Parathyroid adenoma (tissue), 2 donors: Measurements from ENCODE around the gene RBM22.

Experiments used
- H2AFZ ChIP-seq: fragments of 300-600 bp; sonication (generic); one replicate; pipeline ENCODE4 v1.7.0; 2017; ENCODE audit warnings: antibody characterized with exemption, mild to moderate bottlenecking
- H3K27ac ChIP-seq: fragments of 300-600 bp; sonication (generic); one replicate; pipeline ENCODE4 v1.7.0; 2017
- H3K27me3 ChIP-seq: fragments of 300-600 bp; sonication (generic); one replicate; pipeline ENCODE4 v1.7.0; 2017; ENCODE audit warnings: low read length; ENCODE audit not compliant: control insufficient read depth, insufficient read depth
- H3K36me3 ChIP-seq: fragments of 300-600 bp; sonication (generic); one replicate; pipeline ENCODE4 v1.7.0; 2017; ENCODE audit warnings: low read length; ENCODE audit not compliant: control insufficient read depth, insufficient read depth
- H3K4me1 ChIP-seq: fragments of 300-600 bp; sonication (generic); one replicate; pipeline ENCODE4 v1.7.0; 2017; ENCODE audit warnings: control low read depth
- H3K4me2 ChIP-seq: fragments of 300-600 bp; sonication (generic); one replicate; pipeline ENCODE4 v1.7.0; 2017; ENCODE audit warnings: low read length
- H3K4me3 ChIP-seq: fragments of 300-600 bp; sonication (generic); one replicate; pipeline ENCODE4 v1.7.0; 2017; ENCODE audit warnings: low read depth, low read length
- H3K79me2 ChIP-seq: fragments of 300-600 bp; sonication (generic); one replicate; pipeline ENCODE4 v1.7.0; 2017; ENCODE audit warnings: control low read depth
- H3K9ac ChIP-seq: fragments of 300-600 bp; sonication (generic); one replicate; pipeline ENCODE4 v1.7.0; 2017; ENCODE audit warnings: mild to moderate bottlenecking
- H3K9me3 ChIP-seq: fragments of 300-600 bp; sonication (generic); one replicate; pipeline ENCODE4 v1.7.0; 2017; ENCODE audit warnings: low read length; ENCODE audit not compliant: control insufficient read depth
- TF ChIP-seq, protein P1 (sequence below): fragments of 300-600 bp; sonication (generic); IDR thresholded peaks from one replicate; pipeline ENCODE4 v1.7.0; 2017; ENCODE audit warnings: antibody characterized with exemption, mild to moderate bottlenecking
- donor health status: primary hyperparathyroidism.

RBM22 gene

DNA sequence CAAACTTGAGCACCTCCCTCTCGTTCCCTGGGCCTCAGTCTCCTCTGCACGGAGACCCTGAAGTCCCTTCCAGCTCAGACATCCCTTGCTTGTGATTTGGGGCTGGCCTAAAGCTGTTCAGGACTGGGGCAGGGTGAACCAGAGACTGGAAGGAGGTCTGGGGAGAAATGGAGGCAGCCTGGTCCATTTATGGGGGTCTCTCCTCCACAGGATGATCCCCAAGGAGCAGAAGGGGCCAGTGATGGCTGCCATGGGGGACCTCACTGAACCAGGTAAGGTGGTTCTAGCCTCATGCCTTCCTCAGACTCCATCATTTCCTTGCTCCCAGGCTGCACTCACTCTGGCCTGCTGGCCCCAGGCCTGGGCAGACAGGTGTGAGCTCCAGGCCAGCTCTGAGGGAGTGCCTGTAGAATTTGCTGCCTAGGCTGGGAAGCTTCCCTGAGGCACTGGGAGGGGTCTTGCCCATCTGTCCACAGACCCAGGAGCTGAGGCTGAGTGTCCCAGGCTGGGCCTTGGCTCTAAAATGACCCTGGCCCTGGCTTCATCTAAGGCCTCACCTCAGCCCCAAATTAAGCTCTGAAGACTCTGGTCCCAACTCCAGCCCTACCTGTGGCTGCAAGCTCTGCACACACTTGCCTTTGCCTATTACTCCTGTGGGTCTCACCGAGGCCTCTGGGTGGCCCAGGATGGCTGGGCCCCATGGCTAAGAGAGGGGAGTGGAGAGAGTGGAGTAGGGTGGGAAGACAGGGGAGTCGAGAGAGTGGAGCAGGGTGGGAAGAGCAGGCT is 37.9 kb downstream of the RBM22 start:
- H3K4me2 ChIP-seq: no peak overlapping the region
- TF ChIP-seq, protein P1, sequence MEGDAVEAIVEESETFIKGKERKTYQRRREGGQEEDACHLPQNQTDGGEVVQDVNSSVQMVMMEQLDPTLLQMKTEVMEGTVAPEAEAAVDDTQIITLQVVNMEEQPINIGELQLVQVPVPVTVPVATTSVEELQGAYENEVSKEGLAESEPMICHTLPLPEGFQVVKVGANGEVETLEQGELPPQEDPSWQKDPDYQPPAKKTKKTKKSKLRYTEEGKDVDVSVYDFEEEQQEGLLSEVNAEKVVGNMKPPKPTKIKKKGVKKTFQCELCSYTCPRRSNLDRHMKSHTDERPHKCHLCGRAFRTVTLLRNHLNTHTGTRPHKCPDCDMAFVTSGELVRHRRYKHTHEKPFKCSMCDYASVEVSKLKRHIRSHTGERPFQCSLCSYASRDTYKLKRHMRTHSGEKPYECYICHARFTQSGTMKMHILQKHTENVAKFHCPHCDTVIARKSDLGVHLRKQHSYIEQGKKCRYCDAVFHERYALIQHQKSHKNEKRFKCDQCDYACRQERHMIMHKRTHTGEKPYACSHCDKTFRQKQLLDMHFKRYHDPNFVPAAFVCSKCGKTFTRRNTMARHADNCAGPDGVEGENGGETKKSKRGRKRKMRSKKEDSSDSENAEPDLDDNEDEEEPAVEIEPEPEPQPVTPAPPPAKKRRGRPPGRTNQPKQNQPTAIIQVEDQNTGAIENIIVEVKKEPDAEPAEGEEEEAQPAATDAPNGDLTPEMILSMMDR: no peak
- H3K4me3 ChIP-seq: no peak overlapping the region
- H3K36me3 ChIP-seq: no peaks in the 10 kb centered on the region
- H3K27ac ChIP-seq: no peak overlapping the region
- no peaks in the 10 kb centered on the region for H3K9me3 ChIP-seq
- H3K4me1 ChIP-seq: peaks cover 4% of the 10 kb centered on the region
- H3K9ac ChIP-seq: no peak overlapping the region
- H3K27me3 ChIP-seq: no peaks in the 10 kb centered on the region
- no peaks in the 10 kb centered on the region for H3K79me2 ChIP-seq
- no peak overlapping the region for H2AFZ ChIP-seq

DNA sequence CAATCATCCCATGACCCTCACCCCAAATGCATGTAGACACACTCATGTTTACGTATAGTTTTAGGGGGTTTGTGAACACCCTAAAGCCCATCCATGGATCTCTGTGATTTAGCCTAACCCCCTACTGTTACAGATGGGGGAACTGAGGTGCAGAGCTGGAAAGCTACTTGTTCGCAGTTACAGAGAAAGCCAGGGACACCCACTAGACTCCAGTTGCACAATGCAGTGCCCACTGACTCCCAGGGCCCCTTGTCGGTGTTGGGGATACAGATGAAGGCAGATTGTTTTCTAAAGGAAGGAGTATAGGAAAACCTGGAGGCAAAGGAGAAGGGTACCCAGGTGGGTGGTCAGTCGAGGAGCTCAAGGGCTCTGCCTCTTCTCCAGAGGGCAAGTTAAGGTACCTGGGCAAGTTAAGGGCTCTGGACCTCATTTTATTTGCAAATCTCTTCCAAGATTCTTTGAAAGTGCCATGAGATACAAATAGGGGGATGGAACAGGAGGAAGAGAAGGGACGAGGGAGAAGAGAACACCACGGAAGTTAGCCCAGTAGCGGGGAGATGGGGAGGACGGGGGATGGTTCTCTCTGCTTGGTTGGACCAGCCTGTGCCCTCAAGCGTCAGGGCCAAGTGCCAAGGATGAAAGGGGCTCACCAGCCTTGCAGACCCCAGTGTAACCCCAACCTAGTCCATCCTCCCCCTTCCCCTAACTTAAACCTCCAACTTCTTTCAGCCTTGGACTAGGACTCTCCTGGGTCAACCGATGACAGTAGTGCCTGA is 38.9 kb downstream of the RBM22 start:
- Histone ChIP-seq H3K4me3 (no peak overlapping the region), H3K9me3 (no peaks in the 10 kb centered on the region), H3K4me1 (peaks cover 13% of the 10 kb centered on the region), H3K79me2 (no peaks in the 10 kb centered on the region), H3K9ac (no peak overlapping the region), H3K36me3 (no peaks in the 10 kb centered on the region), H3K27me3 (no peaks in the 10 kb centered on the region), H3K27ac (no peak overlapping the region), H3K4me2 (no peak overlapping the region), H2AFZ (no peak overlapping the region)
- TF ChIP-seq, protein P1: no peak

DNA sequence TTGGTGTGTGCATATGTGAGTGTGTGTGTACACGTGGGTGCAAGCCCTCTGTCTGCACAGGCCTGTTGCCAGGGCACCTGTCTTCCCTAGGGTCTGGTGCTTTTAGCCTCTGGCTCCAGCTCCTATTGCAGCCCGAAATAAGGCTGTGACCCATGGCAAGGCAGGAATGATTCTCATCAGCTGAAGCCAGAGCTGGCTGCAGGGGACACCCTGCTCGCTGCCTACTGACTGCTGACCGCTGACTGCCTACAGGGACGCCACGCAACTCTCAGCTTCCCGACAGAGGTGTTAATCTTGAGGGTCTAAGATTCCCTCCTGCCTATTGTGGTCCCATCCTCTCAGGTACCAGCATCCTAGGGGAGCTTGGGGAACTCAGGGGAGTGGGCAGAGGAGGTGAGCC is 39.8 kb downstream of the RBM22 start, which contains the start of gene MYOZ3:
Gene MYOZ3, plus strand, starts transcription at position 166 of the 400 bp plus-strand sequence. CDS start 1,691 bp downstream, outside the sequence.
- peaks cover 13% of the 10 kb centered on the region for H3K4me1 ChIP-seq

DNA sequence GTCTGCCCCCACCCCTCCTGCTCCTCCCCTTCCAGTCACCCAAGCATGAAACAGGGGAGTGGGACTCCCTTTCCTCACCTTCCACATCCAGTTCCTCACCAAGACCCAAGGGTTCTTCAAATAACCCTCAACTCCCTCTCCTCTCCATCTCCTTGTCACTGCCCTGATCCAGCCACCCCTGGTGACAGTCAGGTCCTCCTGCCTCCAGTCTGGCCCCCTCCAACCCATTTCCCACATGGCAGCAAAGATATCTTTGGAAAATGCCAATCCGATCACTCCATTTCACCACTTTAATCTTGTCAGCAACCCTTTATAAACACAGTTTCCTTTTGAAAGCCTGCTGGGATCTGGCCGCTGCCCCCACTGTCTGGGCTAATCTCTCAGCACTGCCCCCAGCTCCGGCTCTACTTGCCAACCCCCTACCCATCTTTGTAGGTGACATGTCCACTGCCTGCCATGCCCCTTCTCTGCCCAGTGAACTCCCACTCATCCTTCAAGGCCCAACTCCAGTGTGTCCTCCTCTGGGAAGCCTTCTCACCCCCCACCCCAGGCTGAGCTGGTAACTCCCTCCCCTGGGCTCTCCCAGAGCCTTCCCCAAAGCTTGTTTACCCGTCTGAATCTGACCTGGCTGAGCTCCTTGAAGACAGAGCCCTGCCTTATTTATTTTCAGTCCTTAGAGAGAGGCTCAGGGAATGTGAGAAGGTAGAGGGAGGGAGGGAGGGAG is 40.6 kb downstream of the RBM22 start:
- Histone ChIP-seq H3K79me2 (no peaks in the 10 kb centered on the region), H3K27me3 (no peaks in the 10 kb centered on the region), H3K9me3 (no peaks in the 10 kb centered on the region), H2AFZ (peak overlapping the region; percentile 48), H3K4me3 (no peak overlapping the region), H3K9ac (no peak overlapping the region), H3K4me1 (peaks cover 13% of the 10 kb centered on the region), H3K36me3 (no peaks in the 10 kb centered on the region), H3K4me2 (no peak overlapping the region), H3K27ac (no peak overlapping the region)
- TF ChIP-seq, protein P1: no peak

More for the DNA sequence above, 39.8 kb downstream of the RBM22 start, which contains the start of gene MYOZ3:
- Histone ChIP-seq H3K79me2 (no peaks in the 10 kb centered on the region), H2AFZ (peak within 1 kb of the TSS; percentile 48), H3K9me3 (no peaks in the 10 kb centered on the region), H3K27me3 (no peaks in the 10 kb centered on the region), H3K4me2 (no peak within 1 kb of the TSS), H3K36me3 (no peaks in the 10 kb centered on the region), H3K27ac (no peak within 1 kb of the TSS), H3K9ac (no peak within 1 kb of the TSS), H3K4me3 (no peak within 1 kb of the TSS)
- TF ChIP-seq, protein P1: no peak
